Tibial artery (tissue), 4 donors: ENCODE results near the gene MRPL38.
"Not testable (repeated sequence)": the region's sequence is repeated elsewhere in the genome, so short reads cannot be mapped to it uniquely, and the experiment has no call there.

Experiments used
- DNase-seq, 2 donors: peaks; one replicate each; pipeline ENCODE4 v3.0.0-alpha.2; 2019
- H3K27ac ChIP-seq, 2 donors: fragments of 200-600 bp; sonication (generic) in 1 of 2; 1 replicate in 1 of 2; 2 replicates in 1 of 2; pipeline ENCODE4 v1.5.1; 2018 to 2019; ENCODE audit warnings: mild to moderate bottlenecking in 1 of 2
- H3K27me3 ChIP-seq, 2 donors: fragments of 200-600 bp; sonication (generic) in 1 of 2; one replicate each; pipeline versions ENCODE4 v1.5.1 to v1.6.0; 2016 to 2019
- H3K36me3 ChIP-seq, 3 donors: fragments of 200-600 bp; sonication (generic) in 2 of 3; one replicate each; pipeline ENCODE4 v1.5.1; 2016 to 2019; ENCODE audit warnings: mild to moderate bottlenecking in 2 of 3
- H3K4me1 ChIP-seq, 4 donors: fragments of 200-600 bp; sonication (generic) in 2 of 4; 1 replicate in 3 of 4; 2 replicates in 1 of 4; pipeline ENCODE4 v1.5.1; 2016 to 2019
- H3K4me3 ChIP-seq, 2 donors: fragments of 200-600 bp; sonication (generic) in 1 of 2; 1 replicate in 1 of 2; 2 replicates in 1 of 2; pipeline ENCODE4 v1.5.1; 2018 to 2019; ENCODE audit warnings: mild to moderate bottlenecking in 2 of 2
- H3K9me3 ChIP-seq, 3 donors: fragments of 200-600 bp; sonication (generic) in 1 of 3; one replicate each; pipeline ENCODE4 v1.5.1; 2016 to 2019
- intact Hi-C: fragments of 100-400 bp; cut with DNase I; formaldehyde crosslinking; loops from one replicate; pipeline ENCODE4 v1.15.0; 2023; ENCODE audit warnings: low total_unique reads
- TF ChIP-seq, protein P1 (sequence below), 2 experiments: fragments of 200-600 bp in 1 of 2; fragments of 450-650 bp in 1 of 2; IDR thresholded peaks; one replicate each; pipeline ENCODE4 v1.5.1; 2017 to 2019; ENCODE audit warnings: antibody characterized with exemption in 2 of 2, mild to moderate bottlenecking in 1 of 2, moderate library complexity in 1 of 2

MRPL38 gene

DNA sequence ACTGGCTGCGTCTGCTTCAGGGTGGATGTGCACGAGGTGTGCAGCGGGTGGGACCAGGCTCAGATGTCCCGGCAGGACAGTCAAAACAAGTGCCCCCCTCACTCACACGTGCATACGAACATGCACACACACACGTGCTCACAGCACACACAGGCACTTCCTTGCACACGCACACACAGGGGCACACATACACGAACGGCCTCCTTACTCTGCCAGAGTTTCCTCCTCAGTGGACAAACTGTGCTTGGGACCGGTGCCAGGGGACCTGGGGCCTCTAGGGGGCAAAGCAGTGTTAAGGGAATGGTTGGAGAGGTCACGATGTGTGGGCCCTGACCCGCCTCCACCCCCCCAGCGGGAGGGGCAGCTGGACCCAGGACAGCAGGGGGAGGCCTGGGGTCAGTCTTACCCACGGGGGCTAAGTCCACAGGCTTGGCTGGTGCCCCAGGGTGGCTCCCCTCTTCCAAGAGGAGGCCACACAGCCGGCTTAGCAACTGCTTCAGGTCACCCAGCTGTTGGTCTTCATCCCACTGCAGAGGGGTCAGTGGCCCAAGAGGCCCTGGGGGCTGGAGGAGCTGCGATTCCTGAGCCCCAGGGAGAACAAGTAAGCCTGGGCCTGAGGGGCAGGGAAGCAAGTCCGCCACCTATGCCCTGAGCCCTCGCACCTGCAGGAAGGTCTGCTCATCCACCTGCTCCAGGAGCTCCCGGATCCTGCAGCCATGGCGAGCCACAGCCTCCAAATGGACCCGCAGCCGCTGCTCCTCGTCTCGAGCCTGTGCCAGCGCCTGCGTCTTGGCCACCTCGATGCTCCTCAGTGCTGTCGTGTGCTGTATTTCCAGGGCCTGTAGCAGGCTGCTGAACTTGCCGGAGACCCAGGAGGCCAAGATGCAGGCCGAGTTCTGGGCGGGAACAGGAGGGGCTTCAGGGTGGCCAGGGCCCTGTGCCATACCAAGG, 12.8 kb downstream of the MRPL38 start:
- Histone ChIP-seq H3K36me3 (peaks cover 0 to 49% (median 29%) of the 10 kb centered on the region in 3 donors), H3K4me3 (no peak overlapping the region), H3K27ac (no peak overlapping the region), H3K4me1 (peaks cover 0 to 24% (median 17%) of the 10 kb centered on the region in 4 donors), H3K9me3 (no peaks in the 10 kb centered on the region), H3K27me3 (no peaks in the 10 kb centered on the region)
- TF ChIP-seq, protein P1, sequence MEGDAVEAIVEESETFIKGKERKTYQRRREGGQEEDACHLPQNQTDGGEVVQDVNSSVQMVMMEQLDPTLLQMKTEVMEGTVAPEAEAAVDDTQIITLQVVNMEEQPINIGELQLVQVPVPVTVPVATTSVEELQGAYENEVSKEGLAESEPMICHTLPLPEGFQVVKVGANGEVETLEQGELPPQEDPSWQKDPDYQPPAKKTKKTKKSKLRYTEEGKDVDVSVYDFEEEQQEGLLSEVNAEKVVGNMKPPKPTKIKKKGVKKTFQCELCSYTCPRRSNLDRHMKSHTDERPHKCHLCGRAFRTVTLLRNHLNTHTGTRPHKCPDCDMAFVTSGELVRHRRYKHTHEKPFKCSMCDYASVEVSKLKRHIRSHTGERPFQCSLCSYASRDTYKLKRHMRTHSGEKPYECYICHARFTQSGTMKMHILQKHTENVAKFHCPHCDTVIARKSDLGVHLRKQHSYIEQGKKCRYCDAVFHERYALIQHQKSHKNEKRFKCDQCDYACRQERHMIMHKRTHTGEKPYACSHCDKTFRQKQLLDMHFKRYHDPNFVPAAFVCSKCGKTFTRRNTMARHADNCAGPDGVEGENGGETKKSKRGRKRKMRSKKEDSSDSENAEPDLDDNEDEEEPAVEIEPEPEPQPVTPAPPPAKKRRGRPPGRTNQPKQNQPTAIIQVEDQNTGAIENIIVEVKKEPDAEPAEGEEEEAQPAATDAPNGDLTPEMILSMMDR (IDR thresholded peaks at IDR 0.05): no peak
- no peak for DNase-seq
- intact Hi-C loops: loop anchor here (5.0 kb wide), 1 partner anchor 130 kb away; no protein-coding TSS in a partner anchor

DNA sequence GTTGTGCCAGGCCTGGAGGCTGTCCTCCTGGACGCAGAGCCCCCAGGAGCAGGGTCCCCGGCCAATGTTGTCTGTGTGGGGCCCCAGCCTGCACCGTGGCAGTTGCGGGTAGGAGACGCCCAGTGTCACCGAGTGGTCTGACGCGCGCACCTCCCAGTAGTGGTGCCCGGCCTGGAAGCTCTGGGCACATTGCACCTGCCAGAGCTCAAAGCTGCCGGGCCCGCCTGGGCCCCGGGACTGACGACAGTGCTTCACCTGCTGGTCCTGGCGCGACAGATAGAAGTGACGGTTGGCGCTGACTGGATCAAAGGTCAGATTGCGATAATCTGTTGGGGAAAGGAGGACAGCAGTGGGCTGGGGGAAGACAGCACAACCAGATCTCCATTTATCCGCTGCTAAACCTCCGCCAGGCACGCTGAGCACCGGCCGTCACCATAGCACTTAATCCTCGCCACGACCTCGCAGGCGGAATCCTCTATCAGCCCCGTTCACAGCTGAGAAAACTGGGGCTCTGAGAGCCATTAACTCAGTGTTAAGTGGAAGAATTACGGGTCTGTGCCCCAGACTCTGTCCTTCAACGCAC, 13.6 kb downstream of the MRPL38 start:
- peaks cover 0 to 49% (median 29%) of the 10 kb centered on the region in 3 donors for H3K36me3 ChIP-seq

DNA sequence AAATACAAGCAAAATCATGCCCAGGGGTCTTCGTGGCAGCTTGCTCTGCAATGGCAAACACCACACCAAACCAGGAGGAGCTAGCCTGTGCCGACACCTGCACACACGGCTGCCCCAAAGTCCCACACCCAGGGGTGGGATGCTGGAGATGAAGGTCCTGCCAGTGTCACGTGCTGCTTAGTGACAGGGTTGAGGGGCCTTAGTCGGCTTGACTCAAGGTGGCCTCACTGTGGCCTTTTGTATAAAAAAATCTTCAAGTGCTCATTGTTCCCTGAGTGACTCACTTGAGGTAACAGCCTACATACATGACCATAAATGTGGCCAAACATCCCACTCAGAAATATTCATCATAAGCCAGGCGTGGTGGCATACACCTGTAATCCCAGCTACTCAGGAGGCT, 15.2 kb downstream of the MRPL38 start:
- no peak overlapping the region for H3K4me3 ChIP-seq
- intact Hi-C loops: loop anchor here (5.0 kb wide), 1 partner anchor 47 kb away; the partner anchor contains the start of gene UNC13D
- peaks cover 0 to 49% (median 29%) of the 10 kb centered on the region in 3 donors for H3K36me3 ChIP-seq
- no peak for DNase-seq
- no peaks in the 10 kb centered on the region for H3K27me3 ChIP-seq
- no peaks in the 10 kb centered on the region for H3K9me3 ChIP-seq
- TF ChIP-seq, protein P1 (IDR thresholded peaks at IDR 0.05): no peak
- no peak overlapping the region for H3K27ac ChIP-seq
- peaks cover 0 to 5% (median 2%) of the 10 kb centered on the region in 4 donors for H3K4me1 ChIP-seq

More for the DNA sequence above, 13.6 kb downstream of the MRPL38 start:
- intact Hi-C loops: loop anchor here (5.0 kb wide), 1 partner anchor 129 kb away; no protein-coding TSS in a partner anchor
- Histone ChIP-seq H3K4me1 (peaks cover 0 to 21% (median 17%) of the 10 kb centered on the region in 4 donors), H3K9me3 (no peaks in the 10 kb centered on the region), H3K27me3 (no peaks in the 10 kb centered on the region), H3K4me3 (no peak overlapping the region), H3K27ac (no peak overlapping the region)
- DNase-seq: no peak
- TF ChIP-seq, protein P1 (IDR thresholded peaks at IDR 0.05): no peak

DNA sequence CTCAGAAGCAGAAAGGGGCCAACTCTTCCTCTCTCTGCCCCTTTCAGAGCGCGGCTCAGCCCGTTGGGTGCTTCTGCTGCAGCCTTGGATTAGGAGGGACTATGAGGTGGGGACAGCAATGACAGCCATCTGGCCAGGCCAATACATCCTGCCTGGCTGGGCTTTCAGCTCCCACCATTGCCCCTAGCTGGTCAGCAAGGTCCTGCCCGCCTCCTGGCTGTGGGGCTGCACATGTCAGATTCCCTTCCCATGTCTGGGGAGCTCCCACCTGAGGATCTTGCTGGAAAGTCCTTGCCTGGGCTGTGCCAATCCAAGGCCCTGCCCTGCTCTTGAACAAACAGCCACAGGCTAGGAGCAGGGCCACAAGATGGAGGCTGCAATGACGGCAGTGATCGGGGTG, 16.2 kb downstream of the MRPL38 start:
- Histone ChIP-seq H3K4me1 (no peaks in the 10 kb centered on the region), H3K36me3 (peaks cover 0 to 49% (median 29%) of the 10 kb centered on the region in 3 donors), H3K9me3 (no peaks in the 10 kb centered on the region), H3K27me3 (no peaks in the 10 kb centered on the region), H3K4me3 (no peak overlapping the region), H3K27ac (no peak overlapping the region)
- TF ChIP-seq, protein P1 (IDR thresholded peaks at IDR 0.05): no peak
- intact Hi-C loops: loop anchor here (5.0 kb wide), 1 partner anchor 46 kb away; the partner anchor contains the start of gene UNC13D
- no peak for DNase-seq

DNA sequence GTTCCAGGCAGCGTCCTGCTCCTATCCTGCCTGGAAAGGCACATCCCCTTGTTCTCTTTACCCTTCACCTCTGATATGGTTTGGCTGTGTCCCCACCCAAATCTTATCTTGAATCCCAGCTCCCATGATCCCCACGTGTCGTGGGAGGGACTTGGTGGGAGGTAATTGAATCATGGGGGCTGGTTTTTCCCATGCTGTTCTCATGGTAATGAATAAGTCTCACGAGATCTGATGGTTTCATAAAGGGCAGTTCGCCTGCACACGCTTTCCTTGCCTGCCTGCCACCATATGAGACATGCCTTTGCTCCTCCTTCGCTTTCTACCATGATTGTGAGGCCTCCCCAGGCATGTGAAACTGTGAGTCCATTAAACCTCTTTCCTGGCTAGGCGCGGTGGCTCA, 18.8 kb downstream of the MRPL38 start:
- H3K36me3 ChIP-seq: peaks cover 0 to 28% (median 16%) of the 10 kb centered on the region in 3 donors
- H3K27ac ChIP-seq, H3K9me3 ChIP-seq, H3K4me3 ChIP-seq, H3K27me3 ChIP-seq, H3K4me1 ChIP-seq, DNase-seq: not testable (repeated sequence)
- intact Hi-C loops: loop anchor here (5.0 kb wide), 1 partner anchor 44 kb away; the partner anchor contains the start of gene UNC13D
